NCI-H1092 (cell line): ENCODE measurements around the gene RXFP4.

Experiments used
- DNase-seq: peaks from one replicate; lab custom pipeline; 2025; lab: John Stamatoyannopoulos, UW

RXFP4 gene

DNA sequence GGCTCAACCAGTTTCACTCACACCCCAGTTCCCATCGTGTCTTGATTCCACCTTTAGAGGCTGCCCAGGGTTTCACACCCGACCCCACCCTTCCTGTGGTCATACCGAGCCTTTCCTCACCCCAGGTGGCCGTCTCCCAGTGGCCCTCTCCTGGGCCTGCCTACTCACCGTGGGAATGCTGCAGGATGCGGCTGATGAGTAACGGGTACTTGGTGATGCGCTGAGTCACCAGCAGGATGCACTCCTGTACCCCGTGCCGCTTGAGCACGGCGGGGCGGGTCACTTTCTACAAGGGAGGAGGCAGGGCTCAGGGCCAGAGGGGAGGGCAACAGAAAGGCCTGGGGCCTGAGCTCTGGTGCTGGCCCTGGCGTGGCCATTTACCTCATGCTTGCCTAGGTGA lies 20.5 kb downstream of the RXFP4 start:
- DNase-seq, result no peak

DNA sequence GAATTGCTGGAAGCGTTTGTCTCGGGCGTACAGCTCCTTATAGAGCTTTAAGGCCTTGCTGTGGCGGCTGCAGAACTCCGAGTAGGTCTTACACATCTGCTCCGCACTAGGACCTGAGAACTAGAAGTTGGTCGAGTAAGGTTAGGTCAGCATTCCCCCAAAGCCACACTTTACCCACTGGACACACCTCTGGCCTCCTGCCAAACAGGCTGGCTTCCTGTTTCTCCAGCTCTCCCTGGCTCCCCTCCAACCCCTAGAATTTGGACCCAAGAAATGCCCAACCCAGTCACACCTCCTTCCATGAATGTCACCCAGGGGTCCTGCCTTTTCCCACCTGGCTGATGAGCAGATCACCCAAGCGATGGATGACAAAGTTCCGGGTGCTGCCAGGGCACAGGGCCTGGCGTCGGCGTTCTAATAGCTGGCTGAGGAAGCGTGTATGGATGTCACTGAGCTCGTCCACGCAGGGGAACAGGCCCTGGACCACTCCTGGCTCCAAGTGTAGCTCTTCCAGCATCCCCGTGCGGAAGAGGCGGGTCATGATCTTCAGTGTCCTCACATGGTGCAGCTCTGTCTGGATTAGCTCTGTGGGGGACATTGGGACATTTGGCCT lies 21.3 kb downstream of the RXFP4 start:
- no peak for DNase-seq

GRCh38 chr1:155964193-155964592 lies 22.8 kb downstream of the RXFP4 start:
- DNase-seq, result no peak

DNA sequence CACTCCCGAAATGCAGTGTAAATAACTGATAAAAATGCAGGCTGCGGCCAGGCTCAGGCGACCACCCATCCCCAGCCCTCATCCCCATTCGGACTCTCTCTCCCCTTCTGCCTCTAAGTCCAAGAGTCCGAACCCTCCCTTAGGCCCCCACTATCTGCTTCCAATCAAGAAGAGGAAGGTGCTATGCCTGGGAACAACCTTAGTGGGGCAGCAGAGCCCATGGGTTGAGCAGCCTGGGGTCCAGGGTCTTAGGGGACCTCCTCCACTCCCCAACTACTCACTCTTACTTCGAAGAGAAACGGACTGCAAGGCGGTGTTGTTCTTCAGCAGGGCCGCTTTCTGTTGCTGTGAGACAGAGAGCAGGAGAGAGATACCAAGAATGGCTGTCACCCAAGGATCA lies 24.7 kb downstream of the RXFP4 start:
- DNase-seq, result no peak

DNA sequence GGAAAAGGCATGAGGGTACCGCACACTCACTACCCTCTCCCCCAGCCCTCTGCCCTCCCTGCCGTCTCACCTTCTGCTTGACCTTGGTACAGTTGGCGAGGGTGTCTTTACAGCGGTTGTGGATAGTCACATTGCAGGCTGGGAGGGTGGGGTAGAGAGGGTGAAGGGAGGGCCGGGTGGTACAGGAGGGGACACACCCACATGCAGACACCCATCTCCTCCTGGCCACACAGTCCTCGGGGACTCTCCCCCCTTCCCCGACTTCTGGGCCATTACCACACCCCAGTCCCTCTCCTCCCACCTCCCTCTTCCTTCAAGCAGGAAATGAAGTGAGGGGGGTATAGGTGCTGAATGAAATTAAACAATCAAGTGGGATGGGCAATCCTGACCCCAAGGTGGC lies 25.3 kb downstream of the RXFP4 start:
- DNase-seq, result no peak

GRCh38 chr1:155967341-155968050 lies 26.1 kb downstream of the RXFP4 start:
- DNase-seq, result no peak

GRCh38 chr1:155968051-155968400 lies 26.6 kb downstream of the RXFP4 start:
- no peak for DNase-seq

- peak; percentile 53 for DNase-seq
Measured at GRCh38 chr1:155968670-155969069, 27.2 kb downstream of the RXFP4 start.

GRCh38 chr1:155969377-155969791 lies 27.9 kb downstream of the RXFP4 start:
- no peak for DNase-seq

DNA sequence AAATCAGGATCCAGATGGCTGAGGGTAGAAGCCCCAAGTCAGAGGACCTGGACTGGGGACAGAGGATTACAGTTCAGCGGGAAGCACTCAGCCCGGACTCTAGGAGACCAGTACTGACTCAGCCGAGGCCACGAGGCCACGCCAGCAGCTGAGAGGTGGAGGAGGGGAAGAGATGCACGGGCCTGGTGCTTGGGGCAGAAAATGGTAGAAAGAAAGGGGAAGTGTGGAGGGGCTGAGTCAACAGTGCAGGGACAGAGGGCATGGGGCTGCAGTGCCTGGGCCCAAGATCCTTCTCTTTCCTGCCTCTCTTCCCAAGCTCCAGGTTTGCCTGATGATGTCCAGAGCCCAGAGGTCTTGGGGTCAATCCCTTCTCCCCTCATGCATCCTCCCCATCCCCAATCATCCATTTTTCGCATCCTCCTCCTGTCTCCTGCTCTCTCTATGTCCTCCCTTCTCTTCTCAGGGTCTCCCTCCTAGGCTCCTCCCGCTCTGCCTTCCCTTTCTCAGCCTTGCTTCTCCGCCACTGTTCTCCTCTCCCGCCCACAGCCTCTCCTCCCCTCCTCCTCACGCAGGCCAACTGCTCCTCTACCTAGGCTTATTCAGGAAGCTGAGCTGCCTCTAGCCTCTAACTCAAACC lies 29.2 kb downstream of the RXFP4 start:
- DNase-seq, result no peak

GRCh38 chr1:155971910-155972809 lies 30.7 kb downstream of the RXFP4 start:
- DNase-seq, result no peak

DNA sequence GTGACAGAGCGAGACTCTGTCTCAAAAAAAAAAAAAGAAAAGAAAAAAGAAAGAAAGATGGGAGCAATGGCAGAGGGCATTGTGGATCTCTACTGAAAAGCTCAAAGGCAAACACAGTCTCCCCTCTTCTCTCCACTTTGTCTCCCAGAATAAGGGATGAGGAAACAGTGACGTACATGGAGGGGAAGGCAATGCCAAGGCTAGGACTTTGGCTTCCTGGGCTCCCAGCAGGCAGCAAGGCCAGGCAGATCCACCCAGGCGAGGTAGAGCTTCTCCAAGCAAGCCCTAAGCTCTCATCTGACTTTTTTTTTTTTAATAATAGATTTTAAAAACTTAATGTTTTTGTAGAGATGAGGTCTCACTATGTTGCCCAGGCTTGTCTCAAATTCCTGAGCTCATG lies 32.3 kb downstream of the RXFP4 start:
- no peak for DNase-seq

- DNase-seq, result peak; percentile 64
Measured at GRCh38 chr1:155974208-155975115, 33.0 kb downstream of the RXFP4 start.

DNA sequence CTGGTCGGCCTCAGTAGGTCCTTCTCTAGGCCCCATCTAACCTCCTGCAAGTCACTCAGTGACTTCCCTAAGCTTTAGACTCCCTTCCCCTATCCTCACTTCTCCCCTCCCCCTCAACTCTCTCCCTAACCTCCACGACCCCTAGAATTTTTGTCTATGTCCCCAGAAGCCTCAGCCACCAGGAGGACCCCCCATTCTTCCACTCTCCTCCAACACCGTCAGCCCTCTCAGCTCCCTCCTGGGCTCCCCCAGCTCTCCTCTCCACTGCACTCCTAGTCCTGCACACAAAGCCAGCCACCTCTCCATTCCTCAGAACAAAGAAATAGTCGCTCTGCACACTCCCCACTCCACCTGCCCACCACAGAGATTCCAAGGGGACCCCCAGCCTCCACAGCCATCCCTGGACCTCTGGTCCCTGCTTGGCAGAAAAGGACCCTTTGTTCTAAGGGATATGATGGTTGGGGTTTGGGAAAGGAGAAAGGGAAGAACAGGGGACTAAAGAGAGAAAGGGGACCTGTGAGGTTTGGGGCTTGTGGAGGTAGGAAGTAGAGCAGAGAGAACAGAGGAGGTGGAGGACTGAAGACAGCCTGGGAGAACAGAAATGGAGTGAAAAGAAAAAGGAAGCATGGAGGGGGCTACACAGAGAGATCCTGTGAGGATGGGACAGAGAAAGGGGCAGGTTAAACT lies 34.1 kb downstream of the RXFP4 start:
- no peak for DNase-seq

GRCh38 chr1:155976062-155976912 lies 34.8 kb downstream of the RXFP4 start:
- peak; percentile 86 for DNase-seq

DNA sequence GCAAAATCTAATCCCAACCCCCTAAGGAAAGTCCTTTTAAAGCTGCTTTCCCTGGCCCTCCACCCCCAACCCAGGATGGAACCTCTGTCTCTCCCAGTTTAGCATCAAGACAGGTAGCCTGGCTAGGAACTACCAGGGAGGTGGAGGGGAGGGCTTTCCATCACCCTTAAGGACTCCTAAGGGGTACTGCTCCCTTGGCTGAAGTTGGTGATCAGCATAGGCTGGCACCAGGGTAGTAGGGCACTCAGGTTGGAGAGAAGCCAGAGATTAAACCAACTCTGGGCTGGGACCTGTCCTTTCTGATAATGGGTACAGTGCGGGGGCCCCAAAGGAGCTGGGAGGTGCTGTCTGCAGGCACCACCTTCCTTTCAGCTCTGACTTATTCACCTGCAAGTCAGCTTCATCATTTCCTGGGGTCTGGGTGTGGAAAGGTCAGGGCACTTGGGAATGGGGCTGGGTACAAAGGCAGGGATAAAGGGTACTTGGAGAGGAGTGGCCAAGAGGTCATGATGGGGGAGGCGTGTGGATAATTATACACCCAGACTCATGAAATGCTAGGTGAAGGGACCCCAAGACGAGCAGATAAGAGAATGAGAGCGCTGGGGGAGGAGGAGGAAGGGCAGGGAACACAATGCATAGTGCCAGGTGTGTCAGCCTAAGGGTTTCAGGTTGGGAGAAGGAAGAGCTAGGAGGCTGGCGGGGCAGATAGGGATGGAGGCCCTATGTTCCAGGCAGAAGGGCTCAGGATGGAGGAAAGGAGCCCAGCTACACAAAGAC lies 35.7 kb downstream of the RXFP4 start:
- DNase-seq, result no peak

DNA sequence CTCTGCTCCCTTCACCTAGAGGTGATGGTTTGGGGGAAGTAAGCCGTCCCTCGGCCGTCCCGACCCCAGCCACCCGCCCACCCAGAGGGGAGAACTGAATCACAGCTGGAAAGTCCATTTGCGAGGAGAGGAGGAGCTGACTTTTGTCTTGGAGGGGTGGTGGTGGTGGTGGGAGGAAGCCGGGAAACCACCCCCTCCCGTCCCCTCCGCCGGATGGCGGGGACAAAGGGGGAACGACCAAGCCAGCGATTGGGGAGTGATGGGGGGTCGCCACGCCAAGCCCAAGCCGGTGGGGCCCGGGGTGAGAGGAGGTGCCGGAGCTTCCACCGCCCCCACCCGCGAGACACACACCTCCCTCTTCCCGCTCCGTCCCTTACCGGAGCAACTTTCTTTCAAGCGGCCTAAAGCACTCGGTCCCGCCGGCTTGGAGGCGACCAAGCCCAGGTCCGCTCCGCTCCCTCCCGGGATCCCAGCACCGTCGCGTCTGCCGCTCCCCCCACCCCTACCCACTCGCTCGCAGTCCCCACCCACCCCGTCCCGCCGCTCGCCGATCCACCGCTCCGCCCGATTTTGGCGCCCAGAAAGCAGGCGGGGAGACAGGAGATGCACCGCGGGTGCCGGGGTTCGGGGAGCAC lies 36.4 kb downstream of the RXFP4 start:
- no peak for DNase-seq

- peak; percentile 59 for DNase-seq
Measured at GRCh38 chr1:155978325-155978972, 37.0 kb downstream of the RXFP4 start, which contains the start of gene ARHGEF2. Gene ARHGEF2 (minus strand): TSS chr1:155978547. CDS start chr1:155978427, 120 bp downstream.
